ENCODE data around the gene LGMN.

LGMN gene

GRCh38 chr14:92744198-92744597 lies 4.2 kb downstream of the LGMN start:
- no peaks in the 10 kb centered on the region for H3K27me3 ChIP-seq (ENCODE audit: insufficient read depth, poor library complexity, severe bottlenecking)
- ATAC-seq (ENCODE audit: low read depth) (no peak), DNase-seq (ENCODE audit: low spot score) (no peak)
- TF ChIP-seq CTCF (IDR thresholded peaks at IDR 0.05; ENCODE audit: poor library complexity, severe bottlenecking), result no peak
- peaks cover 5% of the 10 kb centered on the region for H3K4me1 ChIP-seq (ENCODE audit: insufficient read depth, poor library complexity, severe bottlenecking)
- no peak overlapping the region for H3K27ac ChIP-seq (ENCODE audit: poor library complexity, severe bottlenecking)
- H3K36me3 ChIP-seq (ENCODE audit: low read depth), result 0 out of 2 replicates have a peak, but pooled peaks cover 4% of the 10 kb centered on the region
- H3K4me3 ChIP-seq (ENCODE audit: severe bottlenecking), result no peak overlapping the region
- H3K9me3 ChIP-seq (ENCODE audit: severe bottlenecking), result no peaks in the 10 kb centered on the region

GRCh38 chr14:92740440-92740839 lies 8.0 kb downstream of the LGMN start:
- Histone ChIP-seq H3K4me3 (ENCODE audit: severe bottlenecking) (no peak overlapping the region), H3K4me1 (ENCODE audit: insufficient read depth, poor library complexity, severe bottlenecking) (no peaks in the 10 kb centered on the region), H3K36me3 (ENCODE audit: low read depth) (0 out of 2 replicates have a peak, but pooled peaks cover 4% of the 10 kb centered on the region), H3K9me3 (ENCODE audit: severe bottlenecking) (no peaks in the 10 kb centered on the region), H3K27me3 (ENCODE audit: insufficient read depth, poor library complexity, severe bottlenecking) (no peaks in the 10 kb centered on the region), H3K27ac (ENCODE audit: poor library complexity, severe bottlenecking) (no peak overlapping the region)
- no peak for TF ChIP-seq CTCF (IDR thresholded peaks at IDR 0.05; ENCODE audit: poor library complexity, severe bottlenecking)
- ATAC-seq (ENCODE audit: low read depth) (no peak), DNase-seq (ENCODE audit: low spot score) (no peak)

- Histone ChIP-seq H3K36me3 (ENCODE audit: low read depth) (0 out of 2 replicates have a peak, but pooled peaks cover 4% of the 10 kb centered on the region), H3K4me3 (ENCODE audit: severe bottlenecking) (no peak overlapping the region), H3K27me3 (ENCODE audit: insufficient read depth, poor library complexity, severe bottlenecking) (no peaks in the 10 kb centered on the region), H3K9me3 (ENCODE audit: severe bottlenecking) (no peaks in the 10 kb centered on the region), H3K27ac (ENCODE audit: poor library complexity, severe bottlenecking) (no peak overlapping the region), H3K4me1 (ENCODE audit: insufficient read depth, poor library complexity, severe bottlenecking) (no peaks in the 10 kb centered on the region)
- TF ChIP-seq CTCF (IDR thresholded peaks at IDR 0.05; ENCODE audit: poor library complexity, severe bottlenecking), result no peak
- DNase-seq (ENCODE audit: low spot score), result no peak
- ATAC-seq (ENCODE audit: low read depth), result no peak
Observed at GRCh38 chr14:92737619-92738188, 10.7 kb downstream of the LGMN start.

- no peak for TF ChIP-seq CTCF (IDR thresholded peaks at IDR 0.05; ENCODE audit: poor library complexity, severe bottlenecking)
- no peak overlapping the region for H3K4me3 ChIP-seq (ENCODE audit: severe bottlenecking)
Observed at GRCh38 chr14:92737206-92737605, 11.2 kb downstream of the LGMN start.

GRCh38 chr14:92735344-92735743 lies 13.1 kb downstream of the LGMN start:
- Histone ChIP-seq H3K4me1 (ENCODE audit: insufficient read depth, poor library complexity, severe bottlenecking) (peaks cover under 1% of the 10 kb centered on the region), H3K27me3 (ENCODE audit: insufficient read depth, poor library complexity, severe bottlenecking) (no peaks in the 10 kb centered on the region), H3K4me3 (ENCODE audit: severe bottlenecking) (no peak overlapping the region), H3K36me3 (ENCODE audit: low read depth) (peaks cover 9% of the 10 kb centered on the region), H3K9me3 (ENCODE audit: severe bottlenecking) (no peaks in the 10 kb centered on the region), H3K27ac (ENCODE audit: poor library complexity, severe bottlenecking) (no peak overlapping the region)
- no peak for TF ChIP-seq CTCF (IDR thresholded peaks at IDR 0.05; ENCODE audit: poor library complexity, severe bottlenecking)
- no peak for ATAC-seq (ENCODE audit: low read depth)
- no peak for DNase-seq (ENCODE audit: low spot score)

More at GRCh38 chr14:92737206-92737605, 11.2 kb downstream of the LGMN start:
- no peaks in the 10 kb centered on the region for H3K9me3 ChIP-seq (ENCODE audit: severe bottlenecking)
- ATAC-seq (ENCODE audit: low read depth) (no peak; the same call in 1 of the 3 replicates), DNase-seq (ENCODE audit: low spot score) (no peak)
- H3K4me1 ChIP-seq (ENCODE audit: insufficient read depth, poor library complexity, severe bottlenecking), result no peaks in the 10 kb centered on the region
- no peaks in the 10 kb centered on the region for H3K27me3 ChIP-seq (ENCODE audit: insufficient read depth, poor library complexity, severe bottlenecking)
- H3K36me3 ChIP-seq (ENCODE audit: low read depth), result 0 out of 2 replicates have a peak, but pooled peaks cover 4% of the 10 kb centered on the region
- no peak overlapping the region for H3K27ac ChIP-seq (ENCODE audit: poor library complexity, severe bottlenecking)
